IMR-90 (cell line): ENCODE measurements around the gene WRAP53. TPM values are rescaled to one million over a fixed set of nuclear protein-coding genes. Genes with fewer than 3 reads are reported as not detected.

Experiments
- ATAC-seq: fragments of 200-7000 bp; cut with Tn5 transposase; 2 replicates; pipeline ENCODE4 v1.9.1; 2020; ENCODE audit warnings: low read depth, mild to moderate bottlenecking, moderate library complexity
- BruUV-seq: library from RNA; stranded (reverse); fragments of 400-500 nt; replicated peaks from 2 replicates; lab custom pipeline; 2021; lab: Mats Ljungman, UMichigan
- CTCF ChIA-PET: fragments of 300-600 bp; formaldehyde crosslinking; extraction: SDS; loops from one replicate; lab custom pipeline; 2021; ENCODE audit warnings: antibody characterized with exemption; lab: Yijun Ruan, JAX
- POLR2A ChIA-PET: fragments of 300-600 bp; sonication (Branson Sonifier 250); formaldehyde crosslinking; loops from one replicate; lab custom pipeline; 2022; ENCODE audit warnings: antibody characterized with exemption; ENCODE audit not compliant: unreplicated experiment; lab: Charles Lee
- DNase-seq: peaks from one replicate; pipeline ENCODE4 v3.0.0; 2013
- H2AFZ ChIP-seq: replicated peaks from 2 replicates; pipeline ENCODE3; 2013; ENCODE audit warnings: low read length, mild to moderate bottlenecking; ENCODE audit not compliant: poor library complexity
- H2AK5ac ChIP-seq: 2 replicates; pipeline ENCODE4 v1.6.1; 2013; ENCODE audit warnings: low read depth, low read length, inconsistent platforms
- H2AK9ac ChIP-seq: replicated peaks from 2 replicates; pipeline ENCODE3; 2013; ENCODE audit warnings: mild to moderate bottlenecking, low read depth, low read length, moderate library complexity; ENCODE audit not compliant: poor library complexity
- H2BK120ac ChIP-seq: 2 replicates; pipeline ENCODE4 v1.6.1; 2013; ENCODE audit warnings: low read depth, low read length, inconsistent platforms
- H2BK15ac ChIP-seq: 3 replicates; pipeline ENCODE4 v1.6.1; 2013; ENCODE audit warnings: low read depth, low read length, inconsistent platforms
- H2BK20ac ChIP-seq: 2 replicates; pipeline ENCODE4 v1.6.1; 2013; ENCODE audit warnings: low read depth, mild to moderate bottlenecking, inconsistent platforms, low read length, moderate library complexity
- H2BK5ac ChIP-seq: 2 replicates; pipeline ENCODE4 v1.6.1; 2013; ENCODE audit warnings: mild to moderate bottlenecking, low read depth, low read length, inconsistent platforms; ENCODE audit not compliant: poor library complexity, severe bottlenecking
- H3K14ac ChIP-seq: replicated peaks from 2 replicates; pipeline ENCODE4 v1.6.1; 2013; ENCODE audit warnings: low read depth, low read length, inconsistent platforms
- H3K18ac ChIP-seq: 2 replicates; pipeline ENCODE4 v1.6.1; 2013; ENCODE audit warnings: low read depth, low read length, control low read depth
- H3K23ac ChIP-seq: 2 replicates; pipeline ENCODE4 v1.6.1; 2013; ENCODE audit warnings: low read depth, low read length, inconsistent platforms
- H3K27ac ChIP-seq: 2 replicates; pipeline ENCODE4 v1.5.1; 2013; ENCODE audit warnings: mild to moderate bottlenecking, control low read depth, low read length; ENCODE audit not compliant: insufficient read depth
- H3K27me3 ChIP-seq: 2 replicates; pipeline ENCODE4 v1.6.1; 2013; ENCODE audit warnings: low read length; ENCODE audit not compliant: control insufficient read depth, insufficient read depth
- H3K36me3 ChIP-seq: 2 replicates; pipeline ENCODE4 v1.6.1; 2013; ENCODE audit warnings: low read length, mixed read lengths; ENCODE audit not compliant: control insufficient read depth, insufficient read depth
- H3K4ac ChIP-seq: 2 replicates; pipeline ENCODE4 v1.6.1; 2013; ENCODE audit warnings: low read depth, low read length, inconsistent platforms
- H3K4me1 ChIP-seq: 2 replicates; pipeline ENCODE4 v1.6.1; 2013; ENCODE audit warnings: low read length, mixed read lengths; ENCODE audit not compliant: control insufficient read depth, insufficient read depth
- H3K4me2 ChIP-seq: 2 replicates; pipeline ENCODE4 v1.6.1; 2013; ENCODE audit warnings: low read depth, mild to moderate bottlenecking, control low read depth, low read length, moderate library complexity
- H3K4me3 ChIP-seq: 2 replicates; pipeline ENCODE4 v1.5.1; 2013; ENCODE audit warnings: low read depth, mild to moderate bottlenecking, control low read depth, low read length, moderate library complexity; ENCODE audit not compliant: insufficient read depth
- H3K56ac ChIP-seq: 2 replicates; pipeline ENCODE4 v1.6.1; 2013; ENCODE audit warnings: low read length, inconsistent platforms; ENCODE audit not compliant: insufficient read depth; ENCODE audit errors: extremely low read depth
- H3K79me1 ChIP-seq, 2 experiments: 2 replicates each; pipeline ENCODE4 v1.6.1; 2013; ENCODE audit warnings: low read length in 2 of 2, inconsistent platforms in 1 of 2, low read depth in 1 of 2
- H3K9ac ChIP-seq: 2 replicates; pipeline ENCODE4 v1.6.1; 2013; ENCODE audit warnings: low read depth, low read length, control low read depth
- H3K9me1 ChIP-seq: 2 replicates; pipeline ENCODE4 v1.6.1; 2013; ENCODE audit warnings: low read length, inconsistent platforms; ENCODE audit not compliant: insufficient read depth
- H3K9me3 ChIP-seq: 2 replicates; pipeline ENCODE4 v1.6.1; 2013; ENCODE audit warnings: low read length; ENCODE audit not compliant: control insufficient read depth, insufficient read depth
- H4K20me1 ChIP-seq: 2 replicates; pipeline ENCODE4 v1.6.1; 2013; ENCODE audit warnings: low read length, inconsistent platforms; ENCODE audit not compliant: insufficient read depth
- H4K5ac ChIP-seq: 2 replicates; pipeline ENCODE4 v1.6.1; 2013; ENCODE audit warnings: mild to moderate bottlenecking, low read depth, low read length, control low read depth
- H4K8ac ChIP-seq, 2 experiments: 2 replicates each; pipeline ENCODE4 v1.6.1; 2013; ENCODE audit warnings: low read depth in 2 of 2, low read length in 2 of 2, control low read depth in 1 of 2, inconsistent platforms in 1 of 2
- H4K91ac ChIP-seq: 2 replicates; pipeline ENCODE4 v1.6.1; 2013; ENCODE audit warnings: low read depth, low read length, inconsistent platforms; ENCODE audit not compliant: insufficient read depth
- BHLHE40 ChIP-seq: fragments of 150-350 bp; IDR thresholded peaks from 2 replicates; pipeline ENCODE4 v1.6.1; 2016; ENCODE audit warnings: mild to moderate bottlenecking, low read depth, low read length
- CEBPB ChIP-seq: IDR thresholded peaks from 2 replicates; pipeline ENCODE4 v1.6.1; 2012; ENCODE audit warnings: low read depth, low read length, improper control_type of control experiment
- CHD1 ChIP-seq: IDR thresholded peaks from 2 replicates; pipeline ENCODE4 v1.6.1; 2012; ENCODE audit warnings: low read depth, low read length, improper control_type of control experiment
- FOS ChIP-seq: fragments of 150-350 bp; IDR thresholded peaks from 2 replicates; pipeline ENCODE4 v1.6.1; 2016; ENCODE audit warnings: low read depth, low read length
- MAFK ChIP-seq: IDR thresholded peaks from 2 replicates; pipeline ENCODE4 v1.6.1; 2012; ENCODE audit warnings: low read depth, low read length, improper control_type of control experiment
- MAZ ChIP-seq: IDR thresholded peaks from 2 replicates; pipeline ENCODE4 v1.6.1; 2012; ENCODE audit warnings: low read depth, mild to moderate bottlenecking, low read length, improper control_type of control experiment, moderate library complexity, borderline replicate concordance
- MXI1 ChIP-seq: IDR thresholded peaks from 2 replicates; pipeline ENCODE4 v1.6.1; 2012; ENCODE audit warnings: low read depth, mild to moderate bottlenecking, low read length, moderate library complexity, borderline replicate concordance
- NFE2L2 ChIP-seq: fragments of 150-350 bp; IDR thresholded peaks from 2 replicates; pipeline ENCODE4 v1.6.1; 2016; ENCODE audit warnings: low read depth, mild to moderate bottlenecking, low read length
- POLR2A ChIP-seq: IDR thresholded peaks from 2 replicates; pipeline ENCODE4 v1.6.1; 2012; ENCODE audit warnings: mild to moderate bottlenecking, low read depth, low read length
- RAD21 ChIP-seq: IDR thresholded peaks from 2 replicates; pipeline ENCODE4 v1.6.1; 2012; ENCODE audit warnings: low read length, improper control_type of control experiment
- RCOR1 ChIP-seq: IDR thresholded peaks from 2 replicates; pipeline ENCODE4 v1.6.1; 2012; ENCODE audit warnings: mild to moderate bottlenecking, low read length, improper control_type of control experiment; ENCODE audit not compliant: insufficient replicate concordance
- RFX5 ChIP-seq: IDR thresholded peaks from 2 replicates; pipeline ENCODE4 v1.8.0; 2012; ENCODE audit warnings: low read depth, mild to moderate bottlenecking, low read length, moderate library complexity
- SMC3 ChIP-seq: fragments of 150-350 bp; IDR thresholded peaks from 2 replicates; pipeline ENCODE4 v1.6.1; 2016; ENCODE audit warnings: low read depth, mild to moderate bottlenecking, antibody characterized with exemption, low read length, moderate library complexity
- WGBS, 2 experiments: methylation state at CpG; one replicate each; pipeline versions ENCODE4 v1.1.5 to v1.1.7; 2013; ENCODE audit warnings: missing lambda C conversion rate in 2 of 2; ENCODE audit not compliant: insufficient read length in 1 of 2; ENCODE audit errors: extremely low coverage in 2 of 2; 5-methylcytosine and 5-hydroxymethylcytosine counted together
- dilution Hi-C: fragments of 300-500 bp; cut with HindIII; formaldehyde crosslinking; loops from one replicate; pipeline ENCODE4 v1.14.3; 2018; ENCODE audit warnings: low sequenced_read_pairs; ENCODE audit not compliant: unreplicated experiment
- in situ Hi-C: fragments of 300-500 bp; cut with MboI; formaldehyde crosslinking; loops from 3 replicates; pipeline ENCODE4 v1.14.3; 2019; ENCODE audit warnings: low sequenced_read_pairs, inconsistent platforms, mixed read lengths
- intact Hi-C: fragments of 100-400 bp; cut with micrococcal nuclease; formaldehyde crosslinking; loops from 2 replicates; pipeline ENCODE4 v1.10.0; 2022
- polyA plus RNA-seq, 3 experiments: library from polyadenylated mRNA; depleted of rRNA; stranded (reverse); fragments of >200 nt; gene quantifications; 2 replicates each; pipeline ENCODE4 v1.2.3, GENCODE V29; 2012; ENCODE audit warnings: low replicate concordance in 1 of 3
- total RNA-seq: library from RNA; depleted of rRNA; stranded (reverse); fragments of >200 nt; gene quantifications from 2 replicates; pipeline ENCODE4 v1.2.3, GENCODE V29; 2012
- TF ChIP-seq, protein P1 (sequence below): fragments of 150-350 bp; IDR thresholded peaks from 2 replicates; pipeline ENCODE4 v1.6.1; 2017; ENCODE audit warnings: mild to moderate bottlenecking, antibody characterized with exemption, low read length, low read depth
- TF ChIP-seq, protein P2 (sequence below): conservative IDR thresholded peaks from 2 replicates; pipeline ENCODE4 v1.5.1; 2012; ENCODE audit warnings: mild to moderate bottlenecking, low read depth, low read length, improper control_type of control experiment
- TF ChIP-seq, protein P3 (sequence below): fragments of 150-350 bp; IDR thresholded peaks from 2 replicates; pipeline ENCODE4 v1.6.1; 2016; ENCODE audit warnings: low read depth, mild to moderate bottlenecking, low read length, moderate library complexity, borderline replicate concordance

The WRAP53 gene
- total and polyA plus RNA-seq, 2 of the 4 experiments (the other 2 are of a cell fraction): 6.6 to 9.5 TPM

DNA sequence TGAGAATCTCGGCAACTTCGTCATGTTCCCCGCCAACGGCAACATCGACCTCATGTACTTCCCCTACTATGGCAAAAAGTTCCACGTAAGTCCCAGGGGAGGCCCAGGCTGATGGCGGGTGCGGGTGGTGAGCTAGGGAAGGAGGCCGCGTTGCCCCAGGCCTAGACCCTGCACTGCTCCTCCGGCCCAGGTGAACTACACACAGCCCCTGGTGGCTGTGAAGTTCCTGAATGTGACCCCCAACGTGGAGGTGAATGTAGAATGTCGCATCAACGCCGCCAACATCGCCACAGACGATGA lies 32.8 kb upstream of the WRAP53 start:
- intact Hi-C loops: no loop called here
- Histone ChIP-seq H3K18ac (no peak overlapping the region), H3K27me3 (peaks cover 49% of the 10 kb centered on the region), H4K91ac (no peak overlapping the region), H2BK120ac (no peak overlapping the region), H2AK9ac (no peak overlapping the region), H2AFZ (no peak overlapping the region), H3K9me1 (no peaks in the 10 kb centered on the region), H2BK5ac (no peak overlapping the region), H3K23ac (no peak overlapping the region), H3K79me1 (no peaks in the 10 kb centered on the region), H2AK5ac (no peak overlapping the region), H3K36me3 (no peaks in the 10 kb centered on the region), H3K56ac (no peak overlapping the region), H3K9me3 (no peaks in the 10 kb centered on the region; the same call in 1 of the 2 replicates), H4K20me1 (no peaks in the 10 kb centered on the region; the same call in none of the 2 replicates), H3K14ac (no peak overlapping the region), H4K8ac (no peak overlapping the region), H3K4ac (no peak overlapping the region), H3K27ac (no peak overlapping the region), H3K9ac (no peak overlapping the region), H3K4me3 (no peak overlapping the region), H2BK20ac (no peak overlapping the region), H3K4me2 (no peak overlapping the region), H3K4me1 (peaks cover 6% of the 10 kb centered on the region; the same call in 1 of the 2 replicates), H4K5ac (no peak overlapping the region), H2BK15ac (no peak overlapping the region)
- POLR2A ChIA-PET: interaction anchor here (0.5 kb wide), 1 partner anchor 48 kb away, joined by 4 read pairs; no protein-coding TSS in a partner anchor
- no peak for ATAC-seq
- BruUV-seq: no TSS peak
- WGBS, 2 experiments: 100% methylated on average over 10 of the region's 17 CpGs; no CpG with 5 or more reads in 1 of the 2 experiments
- CTCF ChIA-PET: no interaction called here
- no peak for DNase-seq
- dilution Hi-C loops: no loop called here
- in situ Hi-C loops: no loop called here
- no peak for TF ChIP-seq CEBPB
- no peak for TF ChIP-seq MAFK
- no peak for TF ChIP-seq NFE2L2
- TF ChIP-seq POLR2A: no peak
- TF ChIP-seq MXI1: no peak
- TF ChIP-seq RCOR1: no peak
- TF ChIP-seq, protein P1, sequence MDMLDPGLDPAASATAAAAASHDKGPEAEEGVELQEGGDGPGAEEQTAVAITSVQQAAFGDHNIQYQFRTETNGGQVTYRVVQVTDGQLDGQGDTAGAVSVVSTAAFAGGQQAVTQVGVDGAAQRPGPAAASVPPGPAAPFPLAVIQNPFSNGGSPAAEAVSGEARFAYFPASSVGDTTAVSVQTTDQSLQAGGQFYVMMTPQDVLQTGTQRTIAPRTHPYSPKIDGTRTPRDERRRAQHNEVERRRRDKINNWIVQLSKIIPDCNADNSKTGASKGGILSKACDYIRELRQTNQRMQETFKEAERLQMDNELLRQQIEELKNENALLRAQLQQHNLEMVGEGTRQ: no peak
- TF ChIP-seq RFX5: no peak
- no peak for TF ChIP-seq FOS
- no peak for TF ChIP-seq CHD1
- TF ChIP-seq, protein P2, sequence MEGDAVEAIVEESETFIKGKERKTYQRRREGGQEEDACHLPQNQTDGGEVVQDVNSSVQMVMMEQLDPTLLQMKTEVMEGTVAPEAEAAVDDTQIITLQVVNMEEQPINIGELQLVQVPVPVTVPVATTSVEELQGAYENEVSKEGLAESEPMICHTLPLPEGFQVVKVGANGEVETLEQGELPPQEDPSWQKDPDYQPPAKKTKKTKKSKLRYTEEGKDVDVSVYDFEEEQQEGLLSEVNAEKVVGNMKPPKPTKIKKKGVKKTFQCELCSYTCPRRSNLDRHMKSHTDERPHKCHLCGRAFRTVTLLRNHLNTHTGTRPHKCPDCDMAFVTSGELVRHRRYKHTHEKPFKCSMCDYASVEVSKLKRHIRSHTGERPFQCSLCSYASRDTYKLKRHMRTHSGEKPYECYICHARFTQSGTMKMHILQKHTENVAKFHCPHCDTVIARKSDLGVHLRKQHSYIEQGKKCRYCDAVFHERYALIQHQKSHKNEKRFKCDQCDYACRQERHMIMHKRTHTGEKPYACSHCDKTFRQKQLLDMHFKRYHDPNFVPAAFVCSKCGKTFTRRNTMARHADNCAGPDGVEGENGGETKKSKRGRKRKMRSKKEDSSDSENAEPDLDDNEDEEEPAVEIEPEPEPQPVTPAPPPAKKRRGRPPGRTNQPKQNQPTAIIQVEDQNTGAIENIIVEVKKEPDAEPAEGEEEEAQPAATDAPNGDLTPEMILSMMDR: no peak
- TF ChIP-seq RAD21: no peak
- no peak for TF ChIP-seq MAZ
- TF ChIP-seq, protein P3, sequence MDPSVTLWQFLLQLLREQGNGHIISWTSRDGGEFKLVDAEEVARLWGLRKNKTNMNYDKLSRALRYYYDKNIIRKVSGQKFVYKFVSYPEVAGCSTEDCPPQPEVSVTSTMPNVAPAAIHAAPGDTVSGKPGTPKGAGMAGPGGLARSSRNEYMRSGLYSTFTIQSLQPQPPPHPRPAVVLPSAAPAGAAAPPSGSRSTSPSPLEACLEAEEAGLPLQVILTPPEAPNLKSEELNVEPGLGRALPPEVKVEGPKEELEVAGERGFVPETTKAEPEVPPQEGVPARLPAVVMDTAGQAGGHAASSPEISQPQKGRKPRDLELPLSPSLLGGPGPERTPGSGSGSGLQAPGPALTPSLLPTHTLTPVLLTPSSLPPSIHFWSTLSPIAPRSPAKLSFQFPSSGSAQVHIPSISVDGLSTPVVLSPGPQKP: no peak
- no peak for TF ChIP-seq BHLHE40
- TF ChIP-seq SMC3: no peak
